ENCODE measurements around the gene MRGPRE. TPM values are rescaled to one million over a fixed set of nuclear protein-coding genes. Genes with fewer than 3 reads are reported as not detected.

Gene MRGPRE
- polyA plus RNA-seq, 1 donor (not counting 4 experiments of a cell fraction or from before 2014, with no cell fraction given) = not detected

GRCh38 chr11:3197044-3197695, 35.0 kb downstream of the MRGPRE start:
- DNase-seq (ENCODE audit: low read depth, low spot score) (no peak), FAIRE-seq (no peak)
- TF ChIP-seq EZH2 (IDR thresholded peaks at IDR 0.05; ENCODE audit: low read length) (no peak), CTCF (optimal IDR thresholded peaks at IDR 0.05 in 1 of 3, IDR thresholded peaks at IDR 0.05 in 1 of 3, conservative IDR thresholded peaks at IDR 0.05 in 1 of 3; ENCODE audit: extremely low read depth in 1 of 3, insufficient read depth in 2 of 3, low read length in 3 of 3) (no peak)
- Histone ChIP-seq H3K9me1 (ENCODE audit: control insufficient read depth, extremely low read depth, insufficient read depth, low read length) (no peaks in the 10 kb centered on the region), H3K79me2 (ENCODE audit: control insufficient read depth, insufficient read depth, low read length) (no peaks in the 10 kb centered on the region), H3K36me3 (ENCODE audit: control insufficient read depth in 2 of 2, extremely low read depth in 1 of 2, insufficient read depth in 2 of 2, low read length in 2 of 2) (no peaks in the 10 kb centered on the region), H3K4me2 (ENCODE audit: control insufficient read depth, extremely low read depth, insufficient read depth, low read depth, low read length) (no peak overlapping the region), H3K27ac (ENCODE audit: control insufficient read depth, insufficient read depth, low read length) (no peak overlapping the region), H3K4me3 (ENCODE audit: control insufficient read depth in 2 of 3, extremely low read depth in 1 of 3, insufficient read depth in 2 of 3, low read depth in 1 of 3, low read length in 3 of 3) (no peak overlapping the region), H3K4me1 (ENCODE audit: control insufficient read depth, extremely low read depth, insufficient read depth, low read length) (no peaks in the 10 kb centered on the region), H4K20me1 (ENCODE audit: control insufficient read depth, extremely low read depth, insufficient read depth, low read length) (no peaks in the 10 kb centered on the region), H3K9ac (ENCODE audit: control insufficient read depth, extremely low read depth, insufficient read depth, low read length) (no peak overlapping the region), H3K9me3 (ENCODE audit: control insufficient read depth, low read depth, low read length) (no peaks in the 10 kb centered on the region), H2AFZ (ENCODE audit: control insufficient read depth, low read length) (no peak overlapping the region), H3K27me3 (ENCODE audit: control insufficient read depth, extremely low read depth, insufficient read depth, low read length) (peaks cover 39% of the 10 kb centered on the region)
- dilution Hi-C loops (cut with MboI; ENCODE audit: extremely low pct_ligation_motif_present, low sequenced_read_pairs) = no loop called here

GRCh38 chr11:3196161-3197043, 35.8 kb downstream of the MRGPRE start:
- no peak overlapping the region for H2AFZ ChIP-seq (ENCODE audit: control insufficient read depth, low read length)
- dilution Hi-C loops (cut with MboI; ENCODE audit: extremely low pct_ligation_motif_present, low sequenced_read_pairs) = no loop called here

More at GRCh38 chr11:3196161-3197043, 35.8 kb downstream of the MRGPRE start:
- Histone ChIP-seq H3K4me1 (ENCODE audit: control insufficient read depth, extremely low read depth, insufficient read depth, low read length) (no peaks in the 10 kb centered on the region), H3K4me2 (ENCODE audit: control insufficient read depth, extremely low read depth, insufficient read depth, low read depth, low read length) (no peak overlapping the region), H3K79me2 (ENCODE audit: control insufficient read depth, insufficient read depth, low read length) (no peaks in the 10 kb centered on the region), H3K9me3 (ENCODE audit: control insufficient read depth, low read depth, low read length) (no peaks in the 10 kb centered on the region), H3K27me3 (ENCODE audit: control insufficient read depth, extremely low read depth, insufficient read depth, low read length) (peaks cover 32% of the 10 kb centered on the region), H4K20me1 (ENCODE audit: control insufficient read depth, extremely low read depth, insufficient read depth, low read length) (no peaks in the 10 kb centered on the region), H3K36me3 (ENCODE audit: control insufficient read depth in 2 of 2, extremely low read depth in 1 of 2, insufficient read depth in 2 of 2, low read length in 2 of 2) (no peaks in the 10 kb centered on the region), H3K4me3 (ENCODE audit: control insufficient read depth in 2 of 3, extremely low read depth in 1 of 3, insufficient read depth in 2 of 3, low read depth in 1 of 3, low read length in 3 of 3) (no peak overlapping the region), H3K9ac (ENCODE audit: control insufficient read depth, extremely low read depth, insufficient read depth, low read length) (no peak overlapping the region), H3K27ac (ENCODE audit: control insufficient read depth, insufficient read depth, low read length) (no peak overlapping the region), H3K9me1 (ENCODE audit: control insufficient read depth, extremely low read depth, insufficient read depth, low read length) (no peaks in the 10 kb centered on the region)
- FAIRE-seq = no peak
- TF ChIP-seq CTCF (optimal IDR thresholded peaks at IDR 0.05 in 1 of 3, IDR thresholded peaks at IDR 0.05 in 1 of 3, conservative IDR thresholded peaks at IDR 0.05 in 1 of 3; ENCODE audit: extremely low read depth in 1 of 3, insufficient read depth in 2 of 3, low read length in 3 of 3) (no peak), EZH2 (IDR thresholded peaks at IDR 0.05; ENCODE audit: low read length) (no peak)
- no peak for DNase-seq (ENCODE audit: low read depth, low spot score)

Measured in keratinocyte (primary cell).